Measurements from ENCODE around the gene SCN4A.
"Not testable (repeated sequence)": the region's sequence is repeated elsewhere in the genome, so short reads cannot be mapped to it uniquely, and the experiment has no call there.

SCN4A gene

DNA sequence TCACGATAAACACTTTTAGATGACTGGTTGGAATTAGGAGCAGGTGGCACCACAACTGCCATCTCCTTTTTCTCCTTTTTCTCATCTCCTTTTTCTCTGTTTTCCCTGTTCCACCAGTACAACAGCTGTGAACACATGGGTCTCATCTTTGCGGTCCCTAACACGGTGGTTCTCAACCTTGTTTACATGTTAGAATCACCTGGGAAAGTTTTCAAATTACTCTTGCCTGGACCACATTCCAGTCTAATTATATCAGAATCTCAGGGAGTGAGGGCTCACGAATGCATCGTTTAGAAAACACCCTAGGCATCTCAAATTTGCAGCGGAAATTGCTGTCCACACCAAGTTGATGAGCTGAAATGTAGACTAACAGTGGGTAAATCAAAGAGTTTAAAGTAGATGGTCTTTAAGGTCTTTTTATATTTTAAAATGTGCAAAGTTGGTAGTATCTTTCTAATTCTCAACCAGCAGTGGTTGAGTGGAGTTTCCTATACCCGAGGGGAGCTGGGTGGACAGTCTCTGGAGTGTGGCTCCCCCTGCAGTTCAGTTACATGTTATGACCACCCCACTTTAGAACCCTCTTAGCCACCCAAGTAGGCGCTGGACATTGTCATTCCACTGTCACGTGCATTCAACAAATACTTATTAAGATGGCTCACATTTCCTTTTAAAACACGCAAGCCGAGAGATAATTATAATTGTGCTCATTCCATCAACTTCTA lies 80.2 kb downstream of the SCN4A start:
- in situ Hi-C loops (cut with MboI; ENCODE audit: low pct_unique_long_range_greater_than_20kb, low sequenced_read_pairs, unreplicated experiment); DNase-seq (ENCODE audit: low spot score): not testable (repeated sequence)

DNA sequence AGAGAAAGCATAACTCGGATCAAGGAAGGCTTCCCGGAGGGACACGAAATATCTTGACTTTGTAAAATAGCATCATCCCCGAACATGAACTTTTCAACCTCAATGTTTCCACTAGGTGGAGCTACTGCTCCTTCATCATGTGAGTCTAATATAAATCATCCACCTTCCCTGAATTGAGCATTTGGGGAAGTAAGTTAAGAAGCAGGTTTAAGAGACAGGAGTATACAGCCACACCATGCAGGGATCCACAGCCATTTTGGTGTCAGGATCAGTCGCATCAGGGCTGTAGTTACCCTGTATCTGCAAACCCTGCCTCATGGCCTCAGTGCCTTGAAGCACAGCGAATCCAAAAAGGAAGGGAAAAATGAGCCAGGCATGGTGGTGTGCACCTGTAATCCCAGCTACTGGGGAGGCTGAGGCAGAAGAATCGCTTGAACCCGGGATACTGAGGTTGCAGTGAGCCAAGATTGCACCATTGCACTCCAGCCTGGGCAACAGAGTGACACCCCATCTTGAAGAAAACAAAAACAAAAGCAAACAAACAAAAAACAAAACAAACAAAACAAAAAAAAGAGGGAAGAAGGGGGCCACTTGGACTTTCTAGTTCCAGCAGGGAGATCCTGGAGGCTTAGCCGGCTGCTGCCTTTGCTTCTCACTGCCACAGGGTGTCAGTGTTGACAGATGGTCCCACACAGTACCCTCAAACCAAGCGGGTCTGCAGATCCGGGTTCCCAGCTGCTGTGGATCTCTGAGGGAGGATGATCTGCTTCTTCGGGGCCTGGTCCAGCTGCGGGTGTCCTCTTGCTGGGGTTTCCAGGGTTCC lies 83.5 kb downstream of the SCN4A start:
- in situ Hi-C loops (cut with MboI; ENCODE audit: low pct_unique_long_range_greater_than_20kb, low sequenced_read_pairs, unreplicated experiment); DNase-seq (ENCODE audit: low spot score): not testable (repeated sequence)

More for the DNA sequence above, 83.5 kb downstream of the SCN4A start:
- TF ChIP-seq, protein P1, sequence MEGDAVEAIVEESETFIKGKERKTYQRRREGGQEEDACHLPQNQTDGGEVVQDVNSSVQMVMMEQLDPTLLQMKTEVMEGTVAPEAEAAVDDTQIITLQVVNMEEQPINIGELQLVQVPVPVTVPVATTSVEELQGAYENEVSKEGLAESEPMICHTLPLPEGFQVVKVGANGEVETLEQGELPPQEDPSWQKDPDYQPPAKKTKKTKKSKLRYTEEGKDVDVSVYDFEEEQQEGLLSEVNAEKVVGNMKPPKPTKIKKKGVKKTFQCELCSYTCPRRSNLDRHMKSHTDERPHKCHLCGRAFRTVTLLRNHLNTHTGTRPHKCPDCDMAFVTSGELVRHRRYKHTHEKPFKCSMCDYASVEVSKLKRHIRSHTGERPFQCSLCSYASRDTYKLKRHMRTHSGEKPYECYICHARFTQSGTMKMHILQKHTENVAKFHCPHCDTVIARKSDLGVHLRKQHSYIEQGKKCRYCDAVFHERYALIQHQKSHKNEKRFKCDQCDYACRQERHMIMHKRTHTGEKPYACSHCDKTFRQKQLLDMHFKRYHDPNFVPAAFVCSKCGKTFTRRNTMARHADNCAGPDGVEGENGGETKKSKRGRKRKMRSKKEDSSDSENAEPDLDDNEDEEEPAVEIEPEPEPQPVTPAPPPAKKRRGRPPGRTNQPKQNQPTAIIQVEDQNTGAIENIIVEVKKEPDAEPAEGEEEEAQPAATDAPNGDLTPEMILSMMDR (IDR thresholded peaks at IDR 0.05; ENCODE audit: extremely low read depth, insufficient read depth, missing control alignments) = peak; percentile 50

Data from GM13977 (cell line).